Adrenal gland (tissue), 12 donors: Measurements from ENCODE around the gene OMP. TPM values are rescaled to one million over a fixed set of nuclear protein-coding genes. Genes with fewer than 3 reads are reported as not detected.

Experiments used
- DNase-seq, 7 donors: peaks; one replicate each; pipeline ENCODE4 v3.0.0-alpha.2; 2019 to 2020
- H3K27ac ChIP-seq, 5 donors: fragments of 200-600 bp; sonication (generic) in 4 of 5; 1 replicate in 3 of 5; 2 replicates in 2 of 5; pipeline versions ENCODE4 v1.5.1 to v1.8.0; 2016 to 2020; ENCODE audit warnings: mild to moderate bottlenecking in 1 of 5
- H3K27me3 ChIP-seq: fragments of 200-600 bp; 2 replicates; pipeline ENCODE4 v1.8.0; 2021
- H3K36me3 ChIP-seq, 2 donors: fragments of 200-600 bp; replicated peaks in 1 of 2; 1 replicate in 1 of 2; 2 replicates in 1 of 2; pipeline versions ENCODE4 v1.5.1 to v1.8.0; 2018 to 2022
- H3K4me1 ChIP-seq, 2 donors: fragments of 200-600 bp; replicated peaks in 1 of 2; 1 replicate in 1 of 2; 2 replicates in 1 of 2; pipeline versions ENCODE4 v1.5.1 to v1.8.0; 2018 to 2021
- H3K4me3 ChIP-seq, 4 donors: fragments of 200-600 bp; sonication (generic) in 3 of 4; one replicate each; pipeline ENCODE4 v1.5.1; 2016 to 2018
- H3K9me3 ChIP-seq, 3 donors: fragments of 200-600 bp; sonication (generic) in 1 of 3; replicated peaks in 1 of 3; 1 replicate in 2 of 3; 2 replicates in 1 of 3; pipeline versions ENCODE4 v1.5.1 to v1.8.0; 2016 to 2021
- POLR2A ChIP-seq, 2 donors: fragments of 450-650 bp; IDR thresholded peaks; one replicate each; pipeline ENCODE4 v1.6.1; 2017; ENCODE audit warnings: antibody characterized with exemption in 2 of 2, mild to moderate bottlenecking in 2 of 2, moderate library complexity in 1 of 2
- WGBS, 4 donors: extraction: QIAGEN DNeasy Blood & Tissue Kit in 2 of 4; methylation state at CpG; one replicate each; pipeline versions ENCODE4 v1.1.5 to v1.1.7; 2013 to 2017; 5-methylcytosine and 5-hydroxymethylcytosine counted together
- intact Hi-C, 2 donors: fragments of 100-400 bp; cut with DNase I; formaldehyde crosslinking; loops; one replicate each; pipeline versions ENCODE4 v1.14.1 to v1.15.0; 2022 to 2023
- polyA plus RNA-seq, 3 donors: library from polyadenylated mRNA; stranded (reverse); fragments of 200-250 nt in 2 of 3; fragments of 350-450 nt in 1 of 3; fragmentation: Illumina TruSeq in 1 of 3; extraction: RNeasy Lipid Tissue Mini Kit (QIAGEN cat#74804) in 1 of 3; gene quantifications; one replicate each; pipeline ENCODE4 v1.2.3, GENCODE V29; 2013 to 2014
- total RNA-seq, 9 donors: library from RNA; depleted of rRNA in 4 of 9; stranded (reverse); fragments of >200 nt in 4 of 9; fragments of 120-200 nt in 1 of 9; fragmentation: NEBNext Ultra II Directional in 1 of 9; extraction: Animal tissue kit (Norgen Biotek cat#: 25700) in 1 of 9; gene quantifications; one replicate each; pipeline versions ENCODE4 v1.1.0 to v1.2.4, GENCODE V29; 2013 to 2023
- TF ChIP-seq, protein P1 (sequence below), 6 experiments: fragments of 450-650 bp in 4 of 6; fragments of 200-600 bp in 2 of 6; sonication (generic) in 1 of 6; IDR thresholded peaks; 1 replicate in 5 of 6; 2 replicates in 1 of 6; pipeline versions ENCODE4 v1.5.1 to v1.8.0; 2016 to 2021; ENCODE audit warnings: antibody characterized with exemption in 6 of 6, mild to moderate bottlenecking in 2 of 6, moderate library complexity in 1 of 6
- donor health status: healthy with polysubstance abuse.
- donor health status: Bipolar disorder and iron deficiency.
- donor health status: DM: yes; HTN: yes; CAD: no.
- donor health status: DM: no; HTN: no; CAD: no.
- donor health status: DM: no; HTN: no; CAD: no.
- donor health status: DM: yes; HTN: yes; CAD: no.

Gene OMP
- total and polyA plus RNA-seq, 12 donors: 0.50 to 1.6 (median 0.92) TPM; not detected in 9

DNA sequence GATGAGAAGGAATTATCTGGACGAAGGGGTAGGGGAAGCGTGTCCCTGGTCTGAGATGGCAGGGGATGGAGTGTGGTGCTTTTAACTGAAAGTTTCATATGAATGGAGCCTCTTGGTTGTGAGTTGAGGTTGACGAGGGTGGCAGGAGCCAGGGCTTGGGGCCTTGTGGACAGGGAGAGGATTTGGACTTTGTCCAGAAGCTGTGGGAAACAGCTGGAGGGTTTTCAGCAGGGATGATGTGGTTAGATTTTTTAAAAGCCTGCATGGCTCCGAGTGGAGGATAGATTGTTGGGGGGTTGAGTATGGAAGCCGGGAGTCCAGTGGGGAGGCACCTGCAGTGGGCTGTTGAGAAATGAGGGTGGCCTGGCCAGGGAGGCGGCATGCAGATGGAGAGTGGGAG is 50.2 kb downstream of the OMP start:
- DNase-seq: no peak
- intact Hi-C loops: no loop called here

More for the DNA sequence above, 50.2 kb downstream of the OMP start:
- no peaks in the 10 kb centered on the region for H3K27me3 ChIP-seq
- peaks cover 32 to 37% of the 10 kb centered on the region in 2 donors for H3K4me1 ChIP-seq
- 66 to 76% (median 73%) methylated on average over 6 of the region's 6 CpGs for WGBS, 4 donors
- peaks cover 0 to 14% of the 10 kb centered on the region in 2 donors for H3K36me3 ChIP-seq
- no peak overlapping the region for H3K4me3 ChIP-seq
- H3K9me3 ChIP-seq: no peaks in the 10 kb centered on the region
- H3K27ac ChIP-seq: peak overlapping the region in 2 of 5 donors; percentile 41 to 65
- TF ChIP-seq, protein P1, sequence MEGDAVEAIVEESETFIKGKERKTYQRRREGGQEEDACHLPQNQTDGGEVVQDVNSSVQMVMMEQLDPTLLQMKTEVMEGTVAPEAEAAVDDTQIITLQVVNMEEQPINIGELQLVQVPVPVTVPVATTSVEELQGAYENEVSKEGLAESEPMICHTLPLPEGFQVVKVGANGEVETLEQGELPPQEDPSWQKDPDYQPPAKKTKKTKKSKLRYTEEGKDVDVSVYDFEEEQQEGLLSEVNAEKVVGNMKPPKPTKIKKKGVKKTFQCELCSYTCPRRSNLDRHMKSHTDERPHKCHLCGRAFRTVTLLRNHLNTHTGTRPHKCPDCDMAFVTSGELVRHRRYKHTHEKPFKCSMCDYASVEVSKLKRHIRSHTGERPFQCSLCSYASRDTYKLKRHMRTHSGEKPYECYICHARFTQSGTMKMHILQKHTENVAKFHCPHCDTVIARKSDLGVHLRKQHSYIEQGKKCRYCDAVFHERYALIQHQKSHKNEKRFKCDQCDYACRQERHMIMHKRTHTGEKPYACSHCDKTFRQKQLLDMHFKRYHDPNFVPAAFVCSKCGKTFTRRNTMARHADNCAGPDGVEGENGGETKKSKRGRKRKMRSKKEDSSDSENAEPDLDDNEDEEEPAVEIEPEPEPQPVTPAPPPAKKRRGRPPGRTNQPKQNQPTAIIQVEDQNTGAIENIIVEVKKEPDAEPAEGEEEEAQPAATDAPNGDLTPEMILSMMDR (IDR thresholded peaks at IDR 0.05): no peak
- no peak for TF ChIP-seq POLR2A (IDR thresholded peaks at IDR 0.05)

Other genes starting within 250 kb of the OMP start
- 10 to 100 TPM in 6 of 9 donors, 1 to 10 TPM in 3; 5.2 to 22.0 (median 17.1) TPM for gene ACER3, start 241.9 kb upstream of the OMP start, total RNA-seq
- 10 to 100 TPM in 1 of 3 donors, 1 to 10 TPM in 2; 4.1 to 13.8 (median 4.2) TPM for gene ACER3, start 241.9 kb upstream of the OMP start, polyA plus RNA-seq
- not detected for gene B3GNT6, start 68.4 kb upstream of the OMP start, total RNA-seq
- gene B3GNT6, start 68.4 kb upstream of the OMP start, polyA plus RNA-seq: not detected
- gene CAPN5, start 35.9 kb upstream of the OMP start, total RNA-seq: 10 to 100 TPM in 7 of 9 donors, 1 to 10 TPM in 2; 5.6 to 29.6 (median 21.1) TPM
- gene CAPN5, start 35.9 kb upstream of the OMP start, polyA plus RNA-seq: 10 to 100 TPM in 2 of 3 donors, 1 to 10 TPM in 1; 7.7 to 27.8 (median 12.3) TPM
- gene MYO7A, start 25.4 kb downstream of the OMP start, total RNA-seq: 100 to 1,000 TPM in 4 of 9 donors, 10 to 100 TPM in 4, 1 to 10 TPM in 1; 5.5 to 175 (median 97.3) TPM
- 100 to 1,000 TPM in 1 of 3 donors, 10 to 100 TPM in 2; 46.8 to 150 (median 67.2) TPM for gene MYO7A, start 25.4 kb downstream of the OMP start, polyA plus RNA-seq
- gene GDPD4, start 198.8 kb downstream of the OMP start, total RNA-seq: 1 to 10 TPM in 1 of 9 donors, not detected in 8; 2.3 TPM
- under 1 TPM in 1 of 3 donors, not detected in 2; 0.88 TPM for gene GDPD4, start 198.8 kb downstream of the OMP start, polyA plus RNA-seq